Neutrophil (primary cell): ENCODE results near the gene GLIS1.

Experiments used
- H3K27ac ChIP-seq: fragments of 200-600 bp; sonication (generic); 2 replicates; pipeline ENCODE4 v1.5.1; 2016; ENCODE audit warnings: mild to moderate bottlenecking, moderate library complexity
- H3K27me3 ChIP-seq: fragments of 200-600 bp; sonication (generic); 2 replicates; pipeline ENCODE4 v1.6.0; 2016; ENCODE audit warnings: mild to moderate bottlenecking
- H3K36me3 ChIP-seq: fragments of 200-600 bp; sonication (generic); 2 replicates; pipeline ENCODE4 v1.5.1; 2017
- H3K4me1 ChIP-seq, 2 experiments: fragments of 200-600 bp in 1 of 2; sonication (generic) in 1 of 2; 1 replicate in 1 of 2; 2 replicates in 1 of 2; pipeline versions ENCODE4 v1.5.1 to v1.6.1; 2013 to 2016; ENCODE audit warnings: low read depth in 1 of 2, low read length in 1 of 2, mild to moderate bottlenecking in 1 of 2, moderate library complexity in 1 of 2; ENCODE audit not compliant: control insufficient read depth in 1 of 2, insufficient read depth in 1 of 2
- H3K4me3 ChIP-seq, 2 experiments: fragments of 200-600 bp in 1 of 2; sonication (generic) in 1 of 2; 1 replicate in 1 of 2; 2 replicates in 1 of 2; pipeline ENCODE4 v1.5.1; 2013 to 2016; ENCODE audit warnings: low read depth in 1 of 2, low read length in 1 of 2, mild to moderate bottlenecking in 1 of 2, moderate library complexity in 1 of 2
- H3K9me3 ChIP-seq: fragments of 200-600 bp; sonication (generic); 2 replicates; pipeline ENCODE4 v1.5.1; 2016
- TF ChIP-seq, protein P1 (sequence below): fragments of 200-600 bp; sonication (generic); IDR thresholded peaks from 2 replicates; pipeline ENCODE4 v1.5.1; 2016; ENCODE audit warnings: antibody characterized with exemption

GLIS1 gene

DNA sequence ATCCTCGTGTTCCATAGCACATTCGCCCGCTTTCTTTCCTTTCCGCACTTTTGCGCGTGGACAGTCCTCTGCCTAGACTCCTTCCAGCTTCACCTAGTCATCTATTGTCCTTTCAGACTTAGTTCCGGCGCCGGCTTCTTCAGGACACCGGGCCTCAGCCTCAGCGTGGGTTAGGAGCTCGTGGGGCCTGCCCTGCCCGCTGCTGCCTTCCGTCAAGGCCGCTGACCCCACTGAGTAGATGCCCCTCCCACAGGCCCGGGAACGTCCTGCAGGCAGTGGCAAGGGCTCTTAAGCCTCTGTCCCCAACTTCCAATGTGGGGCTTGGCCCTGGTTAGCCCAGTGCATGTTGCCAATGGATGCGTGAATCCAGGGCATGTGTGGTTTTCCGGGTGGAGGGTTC is 268.4 kb downstream of the GLIS1 start:
- Histone ChIP-seq H3K27ac (no peak overlapping the region), H3K4me1 (no peaks in the 10 kb centered on the region), H3K4me3 (no peak overlapping the region), H3K9me3 (no peaks in the 10 kb centered on the region), H3K36me3 (no peaks in the 10 kb centered on the region), H3K27me3 (no peaks in the 10 kb centered on the region)
- TF ChIP-seq, protein P1, sequence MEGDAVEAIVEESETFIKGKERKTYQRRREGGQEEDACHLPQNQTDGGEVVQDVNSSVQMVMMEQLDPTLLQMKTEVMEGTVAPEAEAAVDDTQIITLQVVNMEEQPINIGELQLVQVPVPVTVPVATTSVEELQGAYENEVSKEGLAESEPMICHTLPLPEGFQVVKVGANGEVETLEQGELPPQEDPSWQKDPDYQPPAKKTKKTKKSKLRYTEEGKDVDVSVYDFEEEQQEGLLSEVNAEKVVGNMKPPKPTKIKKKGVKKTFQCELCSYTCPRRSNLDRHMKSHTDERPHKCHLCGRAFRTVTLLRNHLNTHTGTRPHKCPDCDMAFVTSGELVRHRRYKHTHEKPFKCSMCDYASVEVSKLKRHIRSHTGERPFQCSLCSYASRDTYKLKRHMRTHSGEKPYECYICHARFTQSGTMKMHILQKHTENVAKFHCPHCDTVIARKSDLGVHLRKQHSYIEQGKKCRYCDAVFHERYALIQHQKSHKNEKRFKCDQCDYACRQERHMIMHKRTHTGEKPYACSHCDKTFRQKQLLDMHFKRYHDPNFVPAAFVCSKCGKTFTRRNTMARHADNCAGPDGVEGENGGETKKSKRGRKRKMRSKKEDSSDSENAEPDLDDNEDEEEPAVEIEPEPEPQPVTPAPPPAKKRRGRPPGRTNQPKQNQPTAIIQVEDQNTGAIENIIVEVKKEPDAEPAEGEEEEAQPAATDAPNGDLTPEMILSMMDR: no peak

DNA sequence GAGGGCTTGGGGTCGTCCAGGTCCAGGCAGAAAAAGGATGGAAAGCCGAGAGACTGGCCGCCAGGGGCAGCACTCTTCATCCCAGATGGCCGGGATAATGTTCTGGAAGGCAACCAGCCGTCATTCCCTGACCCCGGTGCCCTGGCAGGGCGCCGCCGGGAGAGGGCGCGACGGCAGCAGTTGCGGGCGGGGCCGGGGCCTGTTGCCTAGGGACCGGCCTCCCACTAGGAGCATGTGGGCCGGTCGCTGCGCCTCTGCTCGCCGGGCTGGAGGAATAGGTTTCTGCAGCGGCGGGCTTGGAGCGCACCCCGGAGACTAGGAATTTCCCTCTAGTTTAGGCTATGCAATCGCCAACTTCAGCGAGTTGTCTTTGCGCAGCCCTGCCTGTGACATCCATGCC is 268.8 kb downstream of the GLIS1 start:
- Histone ChIP-seq H3K9me3 (no peaks in the 10 kb centered on the region), H3K27me3 (no peaks in the 10 kb centered on the region), H3K27ac (no peak overlapping the region), H3K4me3 (no peak overlapping the region), H3K4me1 (no peaks in the 10 kb centered on the region), H3K36me3 (no peaks in the 10 kb centered on the region)
- TF ChIP-seq, protein P1: no peak

DNA sequence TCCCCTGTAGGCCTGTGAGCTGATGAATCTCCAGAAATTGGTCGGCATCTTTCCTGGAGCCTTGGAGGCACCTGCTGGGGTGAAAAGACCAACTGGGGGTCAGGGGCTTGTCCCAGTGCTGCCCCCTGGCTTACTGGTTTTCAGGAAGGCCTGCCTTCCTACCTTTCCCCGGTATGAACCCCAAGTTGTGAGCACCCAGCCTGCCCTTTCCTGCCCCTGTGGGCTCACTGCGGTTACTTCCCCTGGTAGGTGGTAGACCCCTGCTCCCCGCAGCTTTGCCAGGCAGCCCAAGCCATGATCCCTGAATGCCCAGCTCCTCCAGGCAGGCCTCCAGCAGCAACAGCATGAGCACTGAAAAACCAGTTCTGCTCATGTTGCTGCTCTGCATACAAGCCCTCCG is 269.6 kb downstream of the GLIS1 start:
- no peaks in the 10 kb centered on the region for H3K36me3 ChIP-seq
- no peaks in the 10 kb centered on the region for H3K9me3 ChIP-seq
- TF ChIP-seq, protein P1: no peak
- no peak overlapping the region for H3K27ac ChIP-seq
- H3K4me3 ChIP-seq: no peak overlapping the region
- H3K4me1 ChIP-seq: no peaks in the 10 kb centered on the region
- no peaks in the 10 kb centered on the region for H3K27me3 ChIP-seq

DNA sequence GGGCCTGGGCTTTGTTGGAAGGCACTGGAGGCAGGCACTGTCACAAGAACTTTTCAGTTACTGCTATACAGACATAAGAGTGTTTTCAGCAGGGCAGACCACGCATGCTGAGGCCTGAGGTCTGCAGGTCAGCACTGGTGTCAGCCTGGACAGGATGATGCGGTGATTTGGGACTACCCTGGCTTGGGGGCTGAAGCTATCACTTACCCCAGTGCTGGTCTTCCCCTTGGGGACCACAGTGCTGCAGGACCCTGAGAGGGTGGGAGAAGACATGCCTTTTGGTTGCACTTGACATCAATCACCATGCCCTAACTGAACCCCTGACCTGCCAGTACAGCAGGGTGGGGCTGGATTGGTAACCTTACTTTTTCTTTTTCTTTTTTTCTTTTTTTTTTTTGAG is 270.6 kb downstream of the GLIS1 start:
- Histone ChIP-seq H3K4me1 (no peaks in the 10 kb centered on the region), H3K4me3 (no peak overlapping the region), H3K27ac (no peak overlapping the region), H3K36me3 (no peaks in the 10 kb centered on the region), H3K9me3 (no peaks in the 10 kb centered on the region), H3K27me3 (no peaks in the 10 kb centered on the region)
- TF ChIP-seq, protein P1: no peak

DNA sequence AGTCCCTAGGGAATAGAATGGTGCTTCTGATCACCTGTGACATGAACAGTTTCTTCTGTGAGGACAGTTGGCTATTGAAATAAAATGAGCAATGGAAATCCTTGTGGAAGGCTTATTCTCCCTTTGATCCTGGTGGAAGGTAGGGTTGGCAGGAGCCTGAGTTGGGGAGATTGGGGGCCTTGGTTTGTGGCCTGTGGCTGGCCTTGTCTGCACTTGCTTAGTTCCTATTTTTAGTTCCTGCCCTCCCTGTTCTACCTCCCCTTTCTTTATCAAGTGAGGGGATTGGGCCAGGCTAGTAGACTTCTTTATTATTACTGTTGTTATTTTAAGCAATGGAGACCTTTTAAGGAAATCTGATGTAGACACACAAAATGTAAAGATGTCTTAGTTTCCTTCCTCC is 271.6 kb downstream of the GLIS1 start:
- H3K36me3 ChIP-seq: no peaks in the 10 kb centered on the region
- H3K4me1 ChIP-seq: no peaks in the 10 kb centered on the region
- TF ChIP-seq, protein P1: no peak
- H3K27me3 ChIP-seq: no peaks in the 10 kb centered on the region
- H3K27ac ChIP-seq: no peak overlapping the region
- H3K4me3 ChIP-seq: no peak overlapping the region
- no peaks in the 10 kb centered on the region for H3K9me3 ChIP-seq
